Stimulated activated CD8-positive, alpha-beta memory T cell treated with anti-CD3 and anti-CD28 coated beads, Interleukin-2, amount 100 ng/mL, for 1 hour (primary cell): ENCODE measurements around the gene ZSWIM2.
"Not testable (repeated sequence)": the region's sequence is repeated elsewhere in the genome, so short reads cannot be mapped to it uniquely, and the experiment has no call there.

Source experiments
- DNase-seq, 2 donors: peaks; one replicate each; pipeline ENCODE4 v3.0.0-alpha.2; 2020; ENCODE audit warnings: low read depth in 2 of 2

ZSWIM2 gene

DNA sequence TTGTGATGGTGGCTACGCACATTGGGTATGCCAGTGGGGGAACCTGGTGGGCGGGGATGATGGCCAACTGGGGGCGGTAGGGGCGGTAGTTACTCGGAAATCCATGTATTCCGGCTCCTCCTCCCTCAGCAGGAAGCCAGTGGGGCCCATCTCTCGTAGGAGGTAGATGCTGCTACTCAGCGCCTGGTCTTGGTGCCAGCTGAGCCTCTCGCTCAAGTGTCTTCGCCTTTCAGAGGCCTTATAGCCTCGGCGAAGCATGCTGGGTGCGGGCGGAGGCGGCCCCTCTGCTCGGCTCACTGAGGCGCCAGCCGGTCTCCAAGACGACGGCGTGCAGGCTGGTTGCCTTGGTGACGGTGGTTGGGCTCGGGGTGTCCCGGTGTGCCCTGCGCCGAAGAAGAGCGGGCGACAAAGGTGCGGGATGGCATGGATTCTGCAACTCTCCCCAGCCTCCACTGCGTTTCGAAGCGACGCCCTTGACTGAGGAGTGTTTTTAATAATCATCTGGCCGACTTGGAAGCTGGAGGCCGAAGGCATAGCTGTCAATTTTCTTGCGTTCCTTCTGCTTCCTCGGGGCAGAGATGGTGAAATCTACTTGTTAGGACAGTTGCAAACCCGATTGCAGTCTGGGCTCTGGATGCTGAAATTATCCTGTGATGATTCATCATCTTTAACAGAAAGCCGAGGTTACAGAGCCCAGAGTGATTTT lies at the start of gene ZSWIM2:
TSS of gene ZSWIM2 (minus strand) at position 298 of the 706 bp plus-strand sequence. CDS start at position 258, 40 bp downstream.
- no peak for DNase-seq

- not testable (repeated sequence) for DNase-seq
These were observed 47.2 kb upstream of the ZSWIM2 start for GRCh38 chr2:186896220-186896619.

- DNase-seq, result no peak
These were observed 46.5 kb upstream of the ZSWIM2 start for GRCh38 chr2:186895451-186895850.

DNA sequence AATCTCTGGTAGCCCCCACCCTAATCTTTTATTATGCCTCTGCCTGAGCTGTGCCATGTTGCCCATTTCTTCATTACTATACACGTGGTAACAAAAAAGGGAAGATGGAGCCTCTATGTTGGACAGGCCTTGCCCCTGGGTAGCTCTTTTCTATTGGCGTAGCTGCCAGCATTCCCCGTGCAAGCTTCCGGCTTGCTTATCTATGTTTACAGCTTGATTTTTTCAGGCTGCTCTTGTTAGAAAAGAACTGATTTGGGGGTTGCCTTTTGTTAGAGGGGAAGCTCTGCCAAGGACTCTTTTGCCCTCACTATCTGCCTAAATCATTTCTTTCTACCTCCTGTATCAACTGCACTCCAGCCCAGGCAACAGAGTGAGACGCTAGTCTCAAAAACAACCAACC lies 45.5 kb upstream of the ZSWIM2 start:
- no peak for DNase-seq

GRCh38 chr2:186892821-186893220 lies 43.9 kb upstream of the ZSWIM2 start:
- DNase-seq, result no peak

GRCh38 chr2:186891185-186891621 lies 42.2 kb upstream of the ZSWIM2 start:
- no peak for DNase-seq

GRCh38 chr2:186889101-186889879 lies 40.3 kb upstream of the ZSWIM2 start:
- no peak for DNase-seq

DNA sequence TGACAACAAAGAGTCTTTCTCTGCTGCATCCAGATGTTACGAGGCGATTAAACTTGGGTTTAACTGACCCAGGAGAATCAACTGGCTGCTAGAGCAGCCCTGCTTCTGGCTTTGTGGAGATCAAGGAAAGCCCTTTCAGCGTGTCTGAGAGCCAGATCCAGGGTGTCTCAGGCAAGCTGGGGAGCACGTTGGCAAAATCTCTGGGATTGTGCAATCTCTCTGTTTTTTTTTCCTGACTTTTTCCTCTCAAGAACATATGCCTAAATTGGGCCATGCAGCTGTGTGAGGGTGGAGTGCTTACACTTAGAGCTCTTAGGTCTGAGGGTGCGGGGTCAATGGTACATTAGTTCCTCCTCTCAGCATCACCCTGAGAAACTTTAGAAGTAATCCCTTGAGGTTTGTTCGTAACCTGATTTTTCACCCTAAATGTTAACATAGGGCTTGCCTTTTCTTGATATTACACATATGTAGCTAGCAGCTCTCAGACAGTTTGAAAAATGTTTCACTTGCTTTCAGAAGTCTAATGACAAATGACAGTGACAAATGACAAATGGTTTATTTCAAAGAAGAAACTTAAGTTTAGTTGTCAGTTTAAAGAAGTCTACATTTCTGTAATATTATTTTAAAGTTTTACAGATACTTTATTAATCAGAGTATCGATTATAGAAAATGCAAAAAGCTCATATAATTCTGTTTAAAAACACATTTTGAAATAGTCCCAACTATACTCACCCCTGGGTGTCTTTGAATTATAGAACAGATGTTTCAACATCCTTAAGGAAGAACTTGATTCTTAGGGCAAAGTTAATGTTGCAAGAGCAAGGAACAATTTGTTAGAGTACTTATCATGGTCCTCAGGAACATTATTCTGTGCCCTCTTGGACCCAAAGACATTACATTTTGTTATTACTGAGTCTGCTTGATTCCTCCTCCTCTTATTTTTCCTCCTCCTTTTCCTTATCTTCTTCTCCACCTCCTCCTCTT lies 38.4 kb upstream of the ZSWIM2 start:
- DNase-seq, result no peak

DNA sequence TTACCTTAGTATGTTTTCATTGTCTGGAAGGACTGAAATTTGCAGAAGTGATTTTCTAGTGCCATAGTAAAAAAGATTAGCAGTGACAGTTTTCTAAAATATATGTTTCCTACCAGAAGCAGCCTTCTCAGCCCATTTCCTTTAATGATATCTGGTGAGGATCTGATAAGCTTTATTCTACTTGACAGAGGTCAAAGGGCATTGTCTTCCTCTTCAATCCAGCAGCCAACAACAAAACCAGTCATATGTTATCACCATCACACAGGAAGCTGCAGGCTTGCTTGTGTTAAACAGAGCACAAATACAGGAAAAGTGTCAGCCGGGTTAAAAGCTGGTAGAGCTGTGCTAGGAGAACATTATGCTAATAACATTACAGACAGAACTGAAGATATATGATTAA lies 35.6 kb upstream of the ZSWIM2 start:
- no peak for DNase-seq

- DNase-seq, result no peak
These were observed 34.7 kb upstream of the ZSWIM2 start for GRCh38 chr2:186883666-186884065.

GRCh38 chr2:186882511-186883071 lies 33.6 kb upstream of the ZSWIM2 start:
- DNase-seq, result no peak

DNA sequence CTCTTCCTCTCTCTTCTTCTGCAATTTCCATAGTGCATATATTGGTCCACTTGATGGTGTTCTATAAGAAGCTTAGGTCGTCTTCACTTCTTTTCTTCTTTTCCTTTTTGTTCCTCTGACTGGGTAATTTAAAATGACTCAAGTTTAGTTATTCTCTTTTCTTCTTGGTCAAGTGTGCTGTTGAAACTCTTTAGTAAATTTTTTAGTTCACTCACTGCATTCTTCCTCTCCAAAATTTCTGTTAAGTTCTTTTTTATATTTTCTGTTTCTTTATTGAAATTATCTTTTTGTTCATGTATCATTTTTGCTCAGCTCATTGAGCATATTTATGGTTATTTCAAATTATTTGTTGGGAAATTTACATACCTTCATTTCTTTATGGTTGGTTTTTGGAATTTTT lies 32.7 kb upstream of the ZSWIM2 start:
- DNase-seq, result no peak

DNA sequence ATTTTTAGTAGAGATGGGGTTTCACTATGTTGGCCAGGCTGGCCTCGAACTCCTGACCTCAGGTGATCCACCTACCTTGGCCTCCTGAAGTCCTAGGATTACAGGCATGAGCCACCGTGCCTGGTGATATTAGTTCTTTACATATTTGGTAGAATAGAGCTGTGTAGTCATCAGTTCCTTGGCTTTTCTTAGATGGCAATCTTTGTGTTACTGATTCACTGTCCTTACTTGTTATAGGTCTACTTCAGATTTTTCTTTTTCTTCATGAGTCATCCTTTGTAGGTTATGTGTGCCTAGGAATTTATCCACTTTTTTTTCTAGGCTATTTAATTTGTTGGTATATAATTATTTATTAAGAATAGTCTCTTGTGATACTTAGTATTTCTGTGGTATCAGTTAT lies 30.3 kb upstream of the ZSWIM2 start:
- DNase-seq, result no peak

GRCh38 chr2:186874713-186875112 lies 25.7 kb upstream of the ZSWIM2 start:
- DNase-seq, result no peak

DNA sequence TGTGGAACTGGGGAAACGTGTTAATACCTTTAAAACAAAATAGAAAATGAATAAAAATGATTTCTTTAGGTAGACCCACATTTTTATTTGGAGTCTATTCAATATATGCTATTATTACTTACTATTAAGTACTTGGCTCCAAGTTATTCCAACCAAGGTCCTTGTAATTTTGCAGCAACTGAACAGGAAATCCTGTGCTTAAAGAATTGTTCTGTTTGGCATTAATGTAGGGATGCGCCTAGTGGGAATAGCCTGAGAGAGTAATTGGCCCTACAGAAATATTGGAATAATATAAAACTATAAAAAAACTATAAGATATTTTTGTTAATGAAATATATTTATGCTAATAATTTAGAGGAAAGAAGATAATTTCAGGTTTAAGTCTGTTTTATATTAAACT lies 22.9 kb upstream of the ZSWIM2 start:
- DNase-seq, result no peak

- no peak for DNase-seq
These were observed 19.4 kb upstream of the ZSWIM2 start for GRCh38 chr2:186868344-186868743.

DNA sequence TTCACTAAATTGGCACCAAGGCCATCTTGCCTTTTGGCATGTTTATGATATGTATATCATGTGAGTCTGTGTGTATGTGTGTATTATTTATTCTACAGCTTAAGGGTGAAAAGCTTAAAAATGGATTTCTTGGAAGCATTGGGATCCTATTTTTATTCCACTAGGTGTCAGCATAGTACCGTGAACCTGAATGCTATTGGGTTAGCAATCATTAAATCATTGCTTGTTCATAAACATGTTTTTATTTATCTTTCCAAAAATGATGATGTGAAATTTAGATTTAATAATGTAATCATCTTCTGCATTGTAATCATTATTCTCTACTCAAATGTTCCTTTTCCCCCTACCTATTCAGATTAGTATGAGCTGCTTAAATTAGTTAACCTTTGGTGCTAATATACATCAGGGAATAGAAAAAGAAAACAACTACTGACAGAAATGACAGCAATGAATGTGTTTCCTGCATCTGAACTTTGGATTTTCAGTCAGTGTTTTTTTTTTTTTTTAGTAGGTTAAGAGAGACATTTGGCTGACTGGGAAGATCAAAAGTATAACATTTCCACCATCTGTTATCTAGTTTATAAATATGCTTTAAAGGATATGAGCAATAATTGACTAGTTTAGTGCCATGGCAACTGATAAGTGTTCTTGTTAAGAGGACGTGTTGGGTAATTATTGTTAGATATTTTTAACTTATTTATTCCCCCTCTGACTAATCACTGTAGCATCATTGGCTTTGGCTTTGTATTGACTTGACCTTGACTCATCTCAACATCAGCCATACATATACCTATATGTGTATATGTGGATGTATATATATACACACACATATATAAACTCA lies 14.1 kb upstream of the ZSWIM2 start:
- no peak for DNase-seq

GRCh38 chr2:186855216-186855615 lies 6.2 kb upstream of the ZSWIM2 start:
- DNase-seq, result no peak

DNA sequence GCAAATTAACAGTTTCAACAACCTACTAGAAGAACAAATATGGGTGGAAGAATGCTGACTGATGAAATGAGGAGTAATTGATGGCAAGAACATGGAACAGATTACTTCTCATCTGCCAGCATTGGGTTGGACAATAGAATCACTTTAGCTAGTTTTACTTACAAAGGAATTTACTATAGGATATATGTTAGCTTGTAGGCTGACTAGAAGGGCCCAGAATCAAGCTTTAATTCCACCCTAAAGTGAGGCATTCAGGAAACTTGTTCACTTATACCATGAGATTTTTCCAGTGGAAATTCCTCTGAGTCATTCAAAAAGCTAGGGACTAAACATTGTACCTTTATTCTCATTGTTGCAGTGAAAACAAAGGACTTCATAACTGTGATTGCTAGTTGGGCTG lies 5.0 kb upstream of the ZSWIM2 start:
- no peak for DNase-seq

- no peak for DNase-seq
These were observed 3.5 kb upstream of the ZSWIM2 start for GRCh38 chr2:186852508-186852907.

DNA sequence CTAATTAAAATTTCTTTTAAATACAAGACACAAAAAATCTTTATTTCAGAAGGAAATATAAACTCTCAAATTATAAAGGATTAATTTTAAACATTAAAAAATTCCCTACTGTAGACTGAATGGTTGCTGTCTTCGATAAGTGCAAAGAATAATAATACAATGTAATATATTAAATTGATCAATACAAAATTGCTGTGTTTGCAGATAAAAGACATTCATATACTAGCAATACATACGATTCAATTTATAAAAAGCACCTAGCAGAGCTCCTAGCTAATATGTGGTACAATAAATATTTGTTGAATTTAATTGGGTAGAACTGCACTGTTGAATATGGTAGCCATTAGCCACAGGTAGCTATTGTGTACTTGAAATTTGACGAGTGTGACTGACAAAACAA lies 6.6 kb downstream of the ZSWIM2 start:
- DNase-seq, result no peak
